NCI-H2196 treated with DMSO at 0.1 percent for 48 hours (cell line): ENCODE measurements around the gene CTNND2.

ENCODE experiments used
- DNase-seq: peaks from one replicate; lab custom pipeline; 2025; ENCODE audit not compliant: unreplicated experiment; lab: John Stamatoyannopoulos, UW

The CTNND2 gene

DNA sequence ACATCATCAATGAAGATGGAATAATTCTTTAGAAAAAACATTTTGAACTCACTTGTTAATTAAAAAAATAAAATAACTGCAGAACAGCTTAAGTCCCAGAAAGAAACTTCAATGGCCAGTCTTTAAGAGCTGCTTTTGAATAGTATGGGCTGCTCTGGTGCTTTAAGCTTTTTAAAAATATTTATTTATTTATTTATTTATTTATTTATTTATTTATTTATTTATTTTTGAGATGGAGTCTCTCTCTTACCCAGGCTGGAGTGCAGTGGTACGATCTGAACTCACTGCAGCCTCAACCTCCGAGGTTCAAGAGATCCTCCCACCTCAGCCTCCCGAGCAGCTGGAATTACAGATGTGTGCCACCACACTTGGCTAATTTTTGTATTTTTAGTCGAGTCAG, 626.9 kb downstream of the CTNND2 start:
- no peak for DNase-seq

DNA sequence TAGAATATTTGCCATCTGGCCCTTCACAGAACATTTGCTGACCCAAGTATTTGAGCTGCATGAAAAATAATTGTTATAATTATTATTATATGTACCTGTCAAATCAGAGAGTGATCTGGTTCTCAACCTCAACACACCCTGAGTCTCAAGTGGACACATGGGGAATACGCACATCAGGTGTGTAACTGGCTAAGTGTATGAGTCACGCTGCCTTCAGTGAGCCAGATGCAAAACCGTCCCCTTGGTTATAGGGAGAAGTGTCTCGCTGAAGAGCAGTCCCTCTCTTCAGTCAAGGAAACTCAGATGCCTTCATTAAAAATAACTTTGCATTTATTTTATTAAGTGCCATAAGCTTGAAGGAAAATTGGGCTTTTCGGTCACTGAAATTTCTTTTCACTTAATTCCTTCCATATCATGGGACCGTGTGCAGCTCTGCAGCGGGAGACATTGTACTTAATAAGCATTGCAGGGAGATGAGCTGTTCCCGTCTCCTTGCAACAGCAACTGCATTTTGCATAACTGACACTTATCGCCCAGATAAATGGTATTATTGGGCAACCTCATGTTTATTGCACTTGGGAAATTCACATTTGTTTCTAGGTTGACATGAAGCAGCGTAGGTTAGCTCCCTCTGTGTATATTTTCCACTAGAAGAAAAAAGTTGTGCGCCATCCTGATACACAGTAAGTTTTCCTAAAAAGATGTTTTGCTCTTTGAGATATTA, 630.9 kb downstream of the CTNND2 start:
- no peak for DNase-seq

DNA sequence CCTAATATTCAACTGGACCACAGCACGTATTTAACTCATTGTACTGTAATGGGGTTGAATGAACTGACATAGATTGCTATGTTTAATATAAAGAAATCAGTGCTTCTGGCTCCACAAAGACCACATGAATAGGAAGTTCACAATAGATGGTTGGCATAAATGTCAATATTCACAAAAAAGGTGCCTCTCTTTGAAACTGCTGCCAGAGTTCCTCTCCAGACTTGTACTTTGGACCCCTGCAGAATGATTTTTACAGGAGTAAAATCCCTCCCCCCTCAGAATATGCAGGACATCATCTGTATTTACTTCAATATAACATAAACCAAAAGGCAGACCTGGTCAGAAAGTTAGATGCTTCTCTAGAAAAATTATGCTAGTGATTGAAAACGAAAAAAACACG, 634.7 kb downstream of the CTNND2 start:
- no peak for DNase-seq

DNA sequence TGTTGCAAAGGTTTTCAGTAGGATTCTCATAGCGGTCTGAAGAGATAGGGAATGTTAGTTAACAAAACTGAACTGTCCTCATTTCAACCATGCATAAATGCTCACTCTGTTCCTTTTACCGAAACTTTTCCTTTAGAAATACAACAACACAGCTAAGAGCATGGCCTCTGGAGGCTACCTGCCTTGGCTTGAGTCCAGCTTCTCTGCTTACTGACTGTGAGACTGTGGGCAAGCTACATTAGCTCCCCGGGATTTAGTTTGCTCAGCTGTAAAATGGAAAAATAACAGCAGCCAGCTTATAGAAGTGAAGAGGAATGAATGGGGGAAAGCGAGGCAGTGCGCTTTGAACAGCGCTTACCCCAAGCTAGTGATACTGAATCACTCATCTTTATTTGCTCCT, 635.4 kb downstream of the CTNND2 start:
- no peak for DNase-seq

DNA sequence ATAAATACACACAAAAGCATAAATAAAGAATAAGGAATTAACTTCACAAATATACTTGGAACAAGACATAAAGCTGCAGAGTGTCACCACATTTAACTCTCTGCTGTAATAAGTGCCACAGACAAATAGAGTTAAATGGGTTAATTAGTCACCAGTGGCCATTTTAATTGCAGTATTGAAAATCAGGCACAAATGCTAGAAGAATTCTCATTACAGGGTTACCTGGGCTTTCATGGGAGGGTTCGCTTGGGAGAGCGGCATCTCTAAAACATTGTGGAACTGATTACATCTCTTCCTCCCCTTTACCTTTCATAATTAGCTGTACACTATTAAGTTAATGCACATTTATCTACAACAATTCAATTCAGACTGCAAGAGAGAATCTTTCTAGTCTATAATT, 637.9 kb downstream of the CTNND2 start:
- DNase-seq, result no peak

DNA sequence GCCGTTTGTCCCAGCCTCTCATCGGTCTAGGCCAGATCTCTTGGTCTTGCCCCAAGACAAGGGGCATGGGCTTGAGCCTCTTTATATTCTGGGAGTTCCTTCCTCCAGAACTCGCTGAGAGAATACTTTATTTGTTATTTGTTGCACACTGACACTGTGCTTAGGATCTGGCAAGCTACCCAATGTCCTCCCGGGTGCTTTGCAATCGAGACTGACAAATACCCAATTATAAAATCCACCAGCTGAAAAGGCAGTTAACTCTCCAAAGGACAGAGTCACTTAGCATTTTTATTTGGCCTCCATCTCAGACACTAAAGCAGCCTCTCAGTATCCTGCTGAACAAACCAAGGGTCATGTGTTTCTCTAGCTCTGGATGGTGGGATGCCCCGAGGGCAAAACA, 643.0 kb downstream of the CTNND2 start:
- no peak for DNase-seq

DNA sequence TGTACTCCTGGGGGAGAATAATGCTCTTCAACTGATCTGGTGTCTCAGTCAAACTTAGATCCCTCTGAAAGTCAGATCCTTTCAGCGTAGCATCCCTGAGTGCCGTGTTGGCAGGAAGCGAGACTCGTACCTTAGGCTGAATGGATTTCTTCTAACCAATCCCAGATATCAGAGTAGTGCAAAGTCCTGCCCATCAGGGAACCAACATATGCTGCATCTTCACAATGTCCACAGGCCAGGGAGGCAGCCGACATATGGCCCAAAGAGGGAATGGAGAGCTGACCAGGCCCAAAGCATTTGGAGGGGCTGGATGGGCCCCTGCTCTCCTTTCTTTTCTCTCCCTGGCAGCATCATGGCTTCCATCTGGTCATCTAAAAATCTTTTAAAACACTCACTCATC, 646.2 kb downstream of the CTNND2 start:
- DNase-seq, result no peak

DNA sequence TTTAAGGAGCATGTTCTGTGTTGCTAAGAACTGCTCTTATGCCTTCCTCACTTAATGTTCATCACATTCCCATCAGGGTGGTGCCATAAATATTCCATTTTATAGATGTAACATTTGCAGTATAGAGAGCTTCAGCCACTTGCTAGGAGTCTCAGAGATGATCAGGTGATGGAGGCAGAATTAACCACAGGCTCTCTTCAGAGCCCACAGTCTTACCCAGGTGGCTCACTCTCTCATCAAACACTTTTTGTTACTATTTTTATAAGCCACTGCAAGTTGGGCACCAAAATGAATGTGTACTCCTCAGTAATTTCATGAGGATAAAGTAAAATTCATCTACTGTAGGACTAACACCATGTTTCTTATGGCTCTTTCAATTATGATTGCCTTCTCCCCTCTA, 651.7 kb downstream of the CTNND2 start:
- DNase-seq, result no peak

DNA sequence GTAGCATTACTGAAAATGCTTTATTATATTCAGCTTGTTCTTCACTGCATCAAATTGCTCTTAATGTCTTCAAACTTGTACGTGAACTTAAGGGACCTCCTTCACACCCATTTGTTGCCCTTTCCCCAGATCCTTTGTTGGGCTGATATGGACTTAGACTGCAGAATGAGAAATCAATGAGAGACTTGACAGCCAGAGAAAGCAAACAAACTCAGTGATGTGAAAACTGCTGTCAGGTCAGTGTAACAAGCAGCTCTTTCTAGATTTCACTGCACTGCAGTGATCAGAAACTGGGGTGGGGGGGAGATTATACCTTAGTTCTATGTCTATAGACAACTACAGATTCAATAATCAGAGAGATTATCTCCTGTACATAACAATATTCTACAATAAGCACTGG, 652.2 kb downstream of the CTNND2 start:
- no peak for DNase-seq

DNA sequence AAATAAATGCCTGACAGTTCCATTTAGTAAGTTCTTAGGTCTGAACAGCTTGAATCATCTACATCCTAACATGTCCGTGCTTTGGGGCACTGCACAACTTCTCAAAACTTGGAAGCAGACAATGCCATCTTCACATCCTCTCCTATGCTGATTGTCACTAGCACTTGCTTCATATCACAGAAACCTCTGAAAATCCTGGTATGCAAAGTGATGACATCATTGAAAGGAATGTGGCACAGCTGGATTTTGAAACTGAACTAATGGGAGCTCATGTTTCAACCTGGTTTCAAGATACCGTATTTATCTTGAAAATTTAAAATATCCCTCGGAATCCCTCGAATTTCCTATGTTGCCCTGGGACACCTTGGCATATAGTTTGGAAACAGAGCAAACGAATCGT, 653.0 kb downstream of the CTNND2 start:
- DNase-seq, result no peak

DNA sequence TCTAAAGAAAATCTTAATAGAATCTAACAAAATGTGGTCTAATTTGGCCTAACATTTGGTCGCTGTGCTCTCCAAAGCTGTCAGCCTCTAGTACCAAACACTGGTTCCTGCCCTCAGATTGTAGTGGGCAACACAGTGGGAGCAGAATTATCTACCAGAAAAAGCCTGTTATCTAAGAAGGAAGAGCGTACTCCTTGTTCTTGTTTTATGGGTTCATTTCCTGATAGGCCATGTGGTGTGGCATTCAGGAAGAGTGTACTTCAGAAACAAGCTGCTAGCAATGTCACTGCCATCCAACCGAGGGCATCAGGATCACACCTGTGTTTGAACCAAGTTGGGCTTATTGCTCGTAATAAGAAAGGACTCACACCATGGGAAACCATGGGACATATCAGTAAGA, 655.3 kb downstream of the CTNND2 start:
- DNase-seq, result no peak

DNA sequence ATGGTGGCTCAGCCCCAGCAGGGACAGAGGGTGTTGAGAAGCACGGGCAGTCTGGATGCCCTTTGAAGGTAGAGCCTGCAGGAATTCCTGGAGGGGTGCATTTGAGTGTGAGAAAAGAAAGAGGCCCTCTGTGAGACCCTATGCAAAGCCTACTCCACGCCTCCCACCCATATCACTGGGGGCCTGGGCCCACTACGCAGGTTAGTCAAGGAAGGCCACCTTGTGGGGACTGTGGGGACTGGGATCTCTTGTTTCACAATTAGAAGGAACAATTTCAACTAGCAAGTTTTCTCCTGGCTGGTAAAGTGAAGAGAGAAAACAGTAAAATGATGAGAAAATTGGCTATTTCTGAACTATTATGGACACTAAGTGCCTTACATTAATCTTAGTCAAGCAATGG, 657.0 kb downstream of the CTNND2 start:
- no peak for DNase-seq

DNA sequence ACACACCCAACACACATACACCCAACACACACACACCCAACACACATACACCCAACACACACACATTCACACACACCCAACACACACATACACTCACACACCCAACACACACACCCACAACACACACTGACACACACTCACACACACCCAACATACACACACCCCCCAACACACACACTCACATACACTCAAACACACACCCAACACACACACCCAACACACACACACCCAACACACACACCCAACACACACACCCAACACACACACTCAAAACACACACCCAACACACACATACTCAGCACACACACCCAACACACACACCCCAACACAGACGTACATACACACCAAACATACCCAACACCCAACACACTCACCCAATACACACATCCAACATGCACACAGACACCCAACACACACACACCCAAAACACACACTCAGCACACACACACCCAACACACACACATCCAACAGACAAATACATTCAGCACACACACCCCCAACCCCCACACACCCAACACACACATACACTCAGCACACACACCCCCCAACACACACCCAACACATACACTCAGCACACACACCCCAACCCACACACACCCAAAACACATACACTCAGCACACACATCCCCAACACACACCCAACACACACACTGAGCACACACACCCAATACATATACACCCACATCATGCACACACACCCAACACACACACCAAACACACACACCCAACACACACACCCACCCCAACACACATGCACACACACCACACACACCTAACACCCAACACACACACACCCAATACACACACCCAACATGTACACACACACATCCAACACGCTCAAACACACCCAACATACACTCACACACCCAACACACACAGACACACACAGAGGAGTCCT, 663.7 kb downstream of the CTNND2 start:
- no peak for DNase-seq

DNA sequence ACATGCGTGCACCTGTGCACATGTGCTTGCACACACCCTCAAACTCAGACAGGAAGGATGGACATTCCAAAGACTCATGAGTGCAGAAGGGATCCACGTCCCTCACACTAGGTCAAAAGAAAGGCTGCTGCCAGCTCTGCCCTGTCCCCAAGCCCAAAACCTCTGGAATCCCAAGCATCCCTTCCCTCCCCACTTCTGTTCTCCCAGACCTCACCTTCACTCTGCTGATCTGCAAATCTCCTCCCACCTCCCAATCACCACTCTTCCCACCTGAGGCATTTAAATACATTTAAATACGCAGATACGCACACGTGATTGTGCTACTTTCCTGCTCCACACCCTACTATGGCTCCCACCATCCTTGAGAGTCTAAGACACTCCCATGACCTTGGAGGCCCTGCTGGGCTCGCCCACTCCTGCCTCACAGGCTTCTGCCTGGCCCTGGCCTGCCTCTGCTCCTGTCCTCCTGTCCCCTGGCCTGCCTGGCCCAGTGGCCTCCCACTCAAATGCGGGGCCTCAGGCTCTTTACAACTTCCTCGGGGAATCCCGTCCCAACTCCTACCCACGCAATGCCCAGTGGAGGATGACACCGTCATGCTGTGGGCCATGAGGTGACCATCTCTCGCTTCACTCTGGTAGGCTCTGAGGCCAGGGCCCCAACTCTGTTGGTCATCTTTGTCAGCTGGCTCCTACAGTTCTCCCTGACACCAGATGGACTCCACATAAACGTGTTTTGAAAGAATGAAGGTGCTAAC, 664.8 kb downstream of the CTNND2 start:
- no peak for DNase-seq

DNA sequence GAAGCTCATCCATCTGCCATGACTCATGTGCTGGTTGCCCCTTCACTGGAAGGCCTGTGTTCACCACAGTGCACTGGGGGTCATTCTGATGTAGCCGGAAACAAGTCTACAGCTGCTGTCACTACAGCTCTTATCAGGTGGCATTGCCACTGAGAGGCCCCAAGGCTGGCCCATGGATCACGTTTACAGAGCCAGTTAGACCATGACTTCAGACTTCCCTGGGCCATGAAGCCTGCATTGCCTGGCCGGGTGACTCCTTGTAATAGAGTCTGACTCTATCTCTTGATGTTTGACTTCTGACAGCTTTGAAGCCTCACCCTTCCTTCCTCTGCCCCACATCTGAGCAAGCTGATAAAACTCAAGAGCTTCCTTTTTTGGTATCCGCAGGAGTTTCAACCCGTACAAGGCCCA, 669.7 kb downstream of the CTNND2 start:
- no peak for DNase-seq

DNA sequence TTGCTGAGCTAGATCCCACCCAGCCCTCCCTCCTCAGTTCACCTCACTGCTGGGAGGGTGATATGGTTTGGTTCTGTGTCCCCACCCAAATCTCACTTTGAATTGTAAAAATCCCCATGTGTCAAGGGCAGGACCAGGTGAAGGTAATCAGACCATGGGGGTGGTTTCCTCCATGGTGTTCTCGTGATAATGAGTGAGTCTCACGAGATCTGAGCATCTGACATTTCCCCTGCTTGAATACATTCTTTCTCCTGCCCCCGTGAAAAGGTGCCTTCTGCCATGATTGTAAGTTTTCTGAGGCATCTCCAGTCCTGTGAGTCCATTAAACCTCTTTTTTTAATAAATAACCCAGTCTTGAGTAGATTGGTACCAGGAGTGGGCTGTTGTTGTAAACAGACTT, 673.4 kb downstream of the CTNND2 start:
- DNase-seq, result no peak

DNA sequence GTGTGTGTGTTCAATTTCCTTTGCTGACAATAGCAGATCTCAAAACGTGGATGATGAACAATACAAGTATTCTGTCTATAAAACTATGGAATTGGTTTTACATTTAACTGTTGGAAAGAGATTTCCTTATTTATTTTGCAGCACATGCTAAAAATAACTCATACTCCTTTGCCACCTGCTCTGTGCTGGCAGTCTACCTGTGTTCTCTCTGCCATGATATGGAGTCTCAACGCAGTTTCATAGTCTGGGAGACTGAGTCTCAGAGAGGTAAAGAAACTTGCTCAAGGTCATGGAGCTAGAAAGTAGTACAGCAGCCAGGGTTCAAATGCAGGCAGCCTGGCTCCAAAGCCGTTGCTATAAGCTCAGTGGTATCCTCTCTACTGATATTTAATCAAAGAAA, 677.2 kb downstream of the CTNND2 start:
- no peak for DNase-seq

DNA sequence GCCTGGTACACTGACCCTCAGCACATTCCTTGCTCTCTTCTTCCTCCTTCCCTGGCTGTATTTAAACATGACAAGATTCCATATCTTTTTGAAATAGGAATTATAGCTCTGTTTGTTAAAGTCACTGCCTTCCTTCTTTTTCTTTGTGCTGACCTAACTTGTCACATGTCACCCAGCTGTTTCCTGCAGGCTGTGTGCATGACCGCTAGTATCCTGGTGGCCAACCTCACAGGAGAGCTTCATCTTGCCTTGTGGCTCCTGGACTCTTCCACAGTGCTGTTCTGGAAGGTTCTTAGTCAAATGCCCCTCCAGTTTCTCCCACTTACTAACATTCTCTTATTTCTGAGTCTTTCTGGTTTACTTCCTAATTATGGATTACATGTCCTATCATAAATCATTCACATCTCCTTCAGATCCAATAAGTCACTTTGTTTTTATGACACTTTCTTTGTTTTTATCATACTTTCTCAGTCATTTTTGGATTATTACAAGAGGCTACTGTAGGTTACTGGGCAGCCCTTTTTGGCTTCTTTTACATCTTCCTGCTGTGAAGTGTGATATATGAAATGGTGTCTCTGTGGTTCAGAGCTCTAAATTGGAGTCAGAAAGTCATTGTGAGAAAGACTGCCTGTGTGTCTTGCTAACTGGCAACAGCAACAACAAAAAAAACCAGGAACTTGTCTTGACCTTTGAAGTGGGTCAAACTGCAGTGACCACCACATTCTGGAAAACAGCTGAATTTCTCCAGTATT, 679.6 kb downstream of the CTNND2 start:
- DNase-seq, result no peak

DNA sequence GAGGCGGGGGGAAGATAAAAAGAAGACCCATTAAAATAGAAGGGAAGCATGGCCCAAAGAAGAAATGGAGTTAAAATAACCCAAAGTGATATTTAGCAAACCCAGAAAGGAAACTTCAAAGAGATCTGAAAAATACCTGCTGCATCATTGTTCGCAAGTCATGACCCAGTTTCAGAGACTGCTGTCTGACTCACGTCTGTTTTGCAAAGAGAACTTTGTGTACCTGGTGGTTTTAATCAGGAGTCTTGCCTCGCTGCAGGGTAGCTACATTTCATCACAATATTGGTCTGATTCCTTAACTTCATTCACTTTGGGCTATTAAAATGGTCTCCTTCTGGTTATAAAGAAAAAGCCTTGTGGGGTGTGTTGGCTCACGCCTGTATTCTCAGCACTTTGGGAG, 682.1 kb downstream of the CTNND2 start:
- DNase-seq, result no peak

DNA sequence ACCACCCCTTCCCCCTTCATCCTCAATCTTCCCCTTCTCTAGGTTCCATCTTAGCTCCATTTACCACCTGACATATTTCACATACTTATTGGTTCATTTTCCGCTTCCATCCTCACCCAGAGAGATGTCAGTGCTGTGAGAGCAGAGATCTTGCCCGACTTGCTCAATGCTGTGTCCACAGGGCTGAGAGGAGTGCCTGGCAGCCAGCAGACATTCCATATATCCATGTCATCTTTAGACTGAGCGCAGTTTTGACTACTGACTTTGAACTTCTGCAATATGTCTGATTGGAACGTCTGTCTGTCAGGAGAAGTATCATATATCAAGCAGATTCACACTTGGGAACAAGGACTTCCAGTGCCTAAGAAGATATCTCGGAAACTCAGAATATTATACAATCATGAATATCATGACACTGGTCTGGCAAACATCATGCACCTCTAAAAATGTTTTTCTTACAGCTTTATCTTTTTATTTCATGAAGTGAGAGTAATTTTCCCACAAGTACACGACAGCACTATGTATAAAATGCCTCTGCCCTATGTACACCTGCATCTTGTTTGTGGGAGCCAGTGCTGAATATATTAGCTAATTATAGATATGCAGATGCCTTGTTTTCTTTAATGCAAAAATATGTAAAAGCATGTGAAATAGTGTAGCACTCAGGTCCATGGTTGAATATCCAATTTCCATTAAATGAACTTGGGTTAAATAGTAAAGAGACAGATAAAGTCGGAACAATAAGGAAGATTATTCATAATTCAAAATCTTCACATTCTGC, 689.2 kb downstream of the CTNND2 start:
- DNase-seq, result no peak
